SK-N-SH (cell line): ENCODE measurements around the gene NCAM1. TPM values are rescaled to one million over a fixed set of nuclear protein-coding genes. Genes with fewer than 3 reads are reported as not detected.

Experiments used
- CTCF ChIA-PET: fragments of 300-600, 350-600 bp; formaldehyde crosslinking; extraction: SDS; loops from one replicate; lab custom pipeline; 2021; lab: Yijun Ruan, JAX
- POLR2A ChIA-PET: fragments of 350-600 bp; sonication (Branson Sonifier 250); formaldehyde crosslinking; extraction: SDS; loops from one replicate; lab custom pipeline; 2020; ENCODE audit warnings: antibody characterized with exemption, inconsistent platforms; lab: Yijun Ruan, JAX
- DNase-seq: peaks from one replicate; pipeline ENCODE4 v3.0.0; 2012
- H2AFZ ChIP-seq: fragments of 200-600 bp; sonication (generic); 2 replicates; pipeline ENCODE4 v1.8.1; 2016; ENCODE audit warnings: antibody characterized with exemption, mild to moderate bottlenecking, low read depth
- H3F3A ChIP-seq: fragments of 200-600 bp; sonication (generic); replicated peaks from 2 replicates; pipeline ENCODE3; 2016; ENCODE audit warnings: antibody characterized with exemption, mild to moderate bottlenecking; ENCODE audit not compliant: insufficient read depth
- H3K27ac ChIP-seq, 2 experiments: fragments of 200-500 bp in 1 of 2; fragments of 200-600 bp in 1 of 2; sonication (Bioruptor generic) in 1 of 2; sonication (generic), shearing (Covaris generic) in 1 of 2; 2 replicates each; pipeline versions ENCODE4 v1.5.1 to v1.6.1; 2014 to 2016; ENCODE audit warnings: low read depth in 2 of 2, inconsistent platforms in 1 of 2, low read length in 1 of 2, mild to moderate bottlenecking in 1 of 2, mixed read lengths in 1 of 2
- H3K27me3 ChIP-seq: fragments of 200-600 bp; sonication (generic), shearing (Covaris generic); 2 replicates; pipeline ENCODE4 v1.6.1; 2016; ENCODE audit warnings: mixed run types; ENCODE audit not compliant: insufficient read depth
- H3K36me3 ChIP-seq, 2 experiments: fragments of 200-500 bp in 1 of 2; fragments of 200-600 bp in 1 of 2; sonication (Bioruptor generic) in 1 of 2; sonication (generic) in 1 of 2; replicated peaks in 1 of 2; 2 replicates each; pipeline versions ENCODE3 to v1.5.1; 2014 to 2016; ENCODE audit warnings: low read length in 1 of 2, mild to moderate bottlenecking in 1 of 2; ENCODE audit not compliant: insufficient read depth in 2 of 2, control insufficient read depth in 1 of 2
- H3K4me1 ChIP-seq, 2 experiments: fragments of 200-500 bp in 1 of 2; fragments of 200-600 bp in 1 of 2; sonication (Bioruptor generic) in 1 of 2; sonication (generic), shearing (Covaris generic) in 1 of 2; 2 replicates each; pipeline versions ENCODE4 v1.5.1 to v1.6.1; 2014 to 2016; ENCODE audit warnings: low read depth in 1 of 2, low read length in 1 of 2, mixed run types in 1 of 2; ENCODE audit not compliant: insufficient read depth in 2 of 2, control insufficient read depth in 1 of 2
- H3K4me2 ChIP-seq: fragments of 200-600 bp; sonication (generic), shearing (Covaris generic); 2 replicates; pipeline ENCODE4 v1.6.1; 2017; ENCODE audit warnings: mixed run types
- H3K4me3 ChIP-seq, 2 experiments: fragments of 200-500 bp in 1 of 2; fragments of 200-600 bp in 1 of 2; sonication (Bioruptor generic) in 1 of 2; sonication (generic), shearing (Covaris generic) in 1 of 2; 2 replicates each; pipeline versions ENCODE4 v1.5.1 to v1.8.1; 2014 to 2016; ENCODE audit warnings: low read depth in 2 of 2, inconsistent platforms in 1 of 2, low read length in 1 of 2, mild to moderate bottlenecking in 1 of 2, mixed read lengths in 1 of 2, moderate library complexity in 1 of 2
- H3K79me2 ChIP-seq: fragments of 200-600 bp; sonication (generic); 2 replicates; pipeline ENCODE4 v1.8.1; 2017; ENCODE audit warnings: mild to moderate bottlenecking; ENCODE audit not compliant: insufficient read depth
- H3K9ac ChIP-seq: fragments of 200-600 bp; sonication (generic); 2 replicates; pipeline ENCODE4 v1.6.1; 2017; ENCODE audit warnings: mixed run types
- H3K9me2 ChIP-seq: fragments of 200-600 bp; sonication (generic); 2 replicates; pipeline ENCODE4 v1.6.1; 2017; ENCODE audit warnings: mixed run types
- H3K9me3 ChIP-seq: fragments of 200-600 bp; sonication (generic); 2 replicates; pipeline ENCODE4 v1.6.1; 2017; ENCODE audit warnings: mixed run types, mild to moderate bottlenecking, moderate library complexity
- H4K20me1 ChIP-seq: fragments of 200-600 bp; sonication (generic); 2 replicates; pipeline ENCODE4 v1.6.1; 2017; ENCODE audit warnings: mild to moderate bottlenecking, mixed run types; ENCODE audit not compliant: insufficient read depth
- CHD2 ChIP-seq: fragments of 150-350 bp; IDR thresholded peaks from 2 replicates; pipeline ENCODE4 v1.6.1; 2018; ENCODE audit warnings: low read length; ENCODE audit not compliant: partially characterized antibody
- ELF1 ChIP-seq: IDR thresholded peaks from 2 replicates; pipeline ENCODE4 v1.4.0; 2012
- EP300 ChIP-seq, 2 experiments: IDR thresholded peaks; 2 replicates each; pipeline versions ENCODE4 v1.4.0 to v1.6.1; 2012; ENCODE audit warnings: borderline replicate concordance in 1 of 2, low read depth in 1 of 2, low read length in 1 of 2
- EZH2phosphoT487 ChIP-seq: fragments of 200-600 bp; sonication (generic); IDR thresholded peaks from 2 replicates; pipeline ENCODE4 v1.6.1; 2017; ENCODE audit warnings: low read depth, mixed run types, mild to moderate bottlenecking, antibody characterized with exemption, moderate library complexity, borderline replicate concordance
- FOXM1 ChIP-seq: IDR thresholded peaks from 2 replicates; pipeline ENCODE4 v1.4.0; 2012; ENCODE audit warnings: low read depth, mild to moderate bottlenecking
- GATA2 ChIP-seq: sonication (generic); formaldehyde crosslinking; IDR thresholded peaks from 2 replicates; pipeline ENCODE4 v1.5.0; 2020; ENCODE audit warnings: mild to moderate bottlenecking, missing genetic modification reagents
- JUND ChIP-seq: IDR thresholded peaks from 2 replicates; pipeline ENCODE4 v1.4.0; 2012
- MXI1 ChIP-seq: IDR thresholded peaks from 2 replicates; pipeline ENCODE4 v1.6.1; 2012; ENCODE audit warnings: mild to moderate bottlenecking, low read depth, low read length, improper control_type of control experiment
- NFIC ChIP-seq: IDR thresholded peaks from 2 replicates; pipeline ENCODE4 v1.4.0; 2012; ENCODE audit warnings: borderline replicate concordance
- RAD21 ChIP-seq: IDR thresholded peaks from 2 replicates; pipeline ENCODE4 v1.6.1; 2012; ENCODE audit warnings: mild to moderate bottlenecking, low read length
- RXRA ChIP-seq: IDR thresholded peaks from 2 replicates; pipeline ENCODE4 v1.4.0; 2012; ENCODE audit warnings: low read depth, mild to moderate bottlenecking, borderline replicate concordance
- SIN3A ChIP-seq: IDR thresholded peaks from 2 replicates; pipeline ENCODE4 v1.6.1; 2012; ENCODE audit warnings: low read depth, mild to moderate bottlenecking, low read length, moderate library complexity, borderline replicate concordance
- SMC3 ChIP-seq: IDR thresholded peaks from 2 replicates; pipeline ENCODE4 v1.6.1; 2012; ENCODE audit warnings: low read depth, low read length, improper control_type of control experiment
- TAF1 ChIP-seq: IDR thresholded peaks from 2 replicates; pipeline ENCODE4 v1.6.1; 2012; ENCODE audit warnings: low read depth, mild to moderate bottlenecking, low read length, moderate library complexity, borderline replicate concordance
- TCF12 ChIP-seq: IDR thresholded peaks from 2 replicates; pipeline ENCODE4 v1.4.0; 2012
- WGBS: methylation state at CpG from one replicate; pipeline ENCODE4 v1.1.6; 2017; ENCODE audit warnings: low lambda C conversion rate; 5-methylcytosine and 5-hydroxymethylcytosine counted together
- polyA plus RNA-seq, 3 experiments: library from polyadenylated mRNA; depleted of rRNA; stranded (reverse); fragments of >200 nt; gene quantifications; 2 replicates each; pipeline ENCODE4 v1.2.3, GENCODE V29; 2012
- TF ChIP-seq, protein P1 (sequence below): IDR thresholded peaks from 2 replicates; pipeline ENCODE4 v1.4.0; 2012; ENCODE audit warnings: low read depth
- TF ChIP-seq, protein P2 (sequence below): IDR thresholded peaks from 2 replicates; pipeline ENCODE4; 2012
- TF ChIP-seq, protein P3 (sequence below): fragments of 200-600 bp; sonication (generic); IDR thresholded peaks from 2 replicates; pipeline ENCODE4 v1.6.1; 2017; ENCODE audit warnings: antibody characterized with exemption, mild to moderate bottlenecking, moderate library complexity

Gene NCAM1
- polyA plus RNA-seq, 1 of the 3 experiments (the other 2 are of a cell fraction) = 19.4 TPM

GRCh38 chr11:113179181-113179704, 218.0 kb downstream of the NCAM1 start:
- no peak for DNase-seq
- Histone ChIP-seq H3K36me3 (no peaks in the 10 kb centered on the region), H3K9ac (no peak overlapping the region), H2AFZ (no peak overlapping the region), H3K4me2 (no peak overlapping the region), H3K27me3 (no peaks in the 10 kb centered on the region), H3K79me2 (no peaks in the 10 kb centered on the region), H4K20me1 (no peaks in the 10 kb centered on the region), H3F3A (no peaks in the 10 kb centered on the region), H3K4me1 (peaks cover 4 to 38% of the 10 kb centered on the region in 2 experiments; a peak in 2 of 4 replicates), H3K9me2 (no peaks in the 10 kb centered on the region), H3K27ac (peak overlapping the region in 1 of 2 experiments; percentile 71; a peak in 2 of 4 replicates), H3K9me3 (no peaks in the 10 kb centered on the region), H3K4me3 (no peak overlapping the region)
- ChIA-PET POLR2A (interaction anchor here (0.6 to 1.2 kb wide), 2 partner anchors 10 to 11 kb away, joined by 5 to 9 read pairs; no protein-coding TSS in a partner anchor), CTCF (interaction anchor here (1.0 to 1.7 kb wide), 5 partner anchors 13 to 110 kb away, joined by 3 to 5 read pairs (median 3); no protein-coding TSS in a partner anchor)
- 75% methylated on average over 2 of the region's 2 CpGs for WGBS
- 0 out of 2 replicates have a peak, but pooled peaks have one; percentile 25 for TF ChIP-seq GATA2 (CRISPR knock-in tag)
- no peak for TF ChIP-seq MXI1
- no peak for TF ChIP-seq NFIC
- TF ChIP-seq EP300 (IDR thresholded peaks at IDR 0.05; ENCODE audit: borderline replicate concordance in 1 of 2, low read depth in 1 of 2, low read length in 1 of 2) = no peak

DNA sequence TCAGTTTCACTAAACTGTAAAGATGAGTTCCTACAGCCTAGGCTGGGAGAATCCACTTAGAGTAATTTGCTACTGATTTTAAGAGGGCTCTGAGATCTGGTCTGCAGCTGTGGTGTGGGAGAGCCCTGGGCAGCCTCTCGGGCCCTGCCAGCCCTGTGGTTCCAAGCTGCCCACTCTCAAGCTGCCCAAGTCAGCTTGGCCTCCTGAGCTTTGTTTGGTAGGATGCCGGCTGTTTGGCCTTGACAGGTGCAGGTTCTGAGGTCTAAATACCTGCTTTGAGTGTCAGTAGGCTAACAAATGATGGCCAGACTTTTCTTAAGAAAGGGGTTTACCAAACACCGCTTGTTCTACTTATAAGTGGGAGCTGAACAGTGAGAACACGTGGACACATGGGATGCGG, 219.9 kb downstream of the NCAM1 start:
- CTCF ChIA-PET = interaction anchor here (1.5 to 2.1 kb wide), 3 partner anchors 11 to 593 kb away, joined by 4 to 8 read pairs (median 4); no protein-coding TSS in a partner anchor

More for the DNA sequence above, 219.9 kb downstream of the NCAM1 start:
- Histone ChIP-seq H3K9me3 (no peaks in the 10 kb centered on the region), H3K9ac (no peak overlapping the region), H3K36me3 (no peaks in the 10 kb centered on the region), H3K4me1 (peaks cover 4 to 32% of the 10 kb centered on the region in 2 experiments; a peak in 2 of 4 replicates), H3K4me3 (no peak overlapping the region), H4K20me1 (no peaks in the 10 kb centered on the region), H3K27me3 (no peaks in the 10 kb centered on the region), H3K27ac (no peak overlapping the region; a peak in 1 of 4 replicates), H3K79me2 (no peaks in the 10 kb centered on the region), H3K9me2 (no peaks in the 10 kb centered on the region), H2AFZ (no peak overlapping the region), H3F3A (no peaks in the 10 kb centered on the region), H3K4me2 (no peak overlapping the region)
- POLR2A ChIA-PET = no interaction called here
- TF ChIP-seq SMC3 = no peak
- TF ChIP-seq MXI1 = no peak
- TF ChIP-seq, protein P1, sequence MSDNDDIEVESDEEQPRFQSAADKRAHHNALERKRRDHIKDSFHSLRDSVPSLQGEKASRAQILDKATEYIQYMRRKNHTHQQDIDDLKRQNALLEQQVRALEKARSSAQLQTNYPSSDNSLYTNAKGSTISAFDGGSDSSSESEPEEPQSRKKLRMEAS = no peak
- TF ChIP-seq FOXM1 = no peak
- no peak for TF ChIP-seq SIN3A
- no peak for TF ChIP-seq RAD21
- TF ChIP-seq, protein P2, sequence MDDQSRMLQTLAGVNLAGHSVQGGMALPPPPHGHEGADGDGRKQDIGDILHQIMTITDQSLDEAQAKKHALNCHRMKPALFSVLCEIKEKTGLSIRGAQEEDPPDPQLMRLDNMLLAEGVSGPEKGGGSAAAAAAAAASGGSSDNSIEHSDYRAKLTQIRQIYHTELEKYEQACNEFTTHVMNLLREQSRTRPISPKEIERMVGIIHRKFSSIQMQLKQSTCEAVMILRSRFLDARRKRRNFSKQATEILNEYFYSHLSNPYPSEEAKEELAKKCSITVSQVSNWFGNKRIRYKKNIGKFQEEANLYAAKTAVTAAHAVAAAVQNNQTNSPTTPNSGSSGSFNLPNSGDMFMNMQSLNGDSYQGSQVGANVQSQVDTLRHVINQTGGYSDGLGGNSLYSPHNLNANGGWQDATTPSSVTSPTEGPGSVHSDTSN = no peak
- TF ChIP-seq, protein P3, sequence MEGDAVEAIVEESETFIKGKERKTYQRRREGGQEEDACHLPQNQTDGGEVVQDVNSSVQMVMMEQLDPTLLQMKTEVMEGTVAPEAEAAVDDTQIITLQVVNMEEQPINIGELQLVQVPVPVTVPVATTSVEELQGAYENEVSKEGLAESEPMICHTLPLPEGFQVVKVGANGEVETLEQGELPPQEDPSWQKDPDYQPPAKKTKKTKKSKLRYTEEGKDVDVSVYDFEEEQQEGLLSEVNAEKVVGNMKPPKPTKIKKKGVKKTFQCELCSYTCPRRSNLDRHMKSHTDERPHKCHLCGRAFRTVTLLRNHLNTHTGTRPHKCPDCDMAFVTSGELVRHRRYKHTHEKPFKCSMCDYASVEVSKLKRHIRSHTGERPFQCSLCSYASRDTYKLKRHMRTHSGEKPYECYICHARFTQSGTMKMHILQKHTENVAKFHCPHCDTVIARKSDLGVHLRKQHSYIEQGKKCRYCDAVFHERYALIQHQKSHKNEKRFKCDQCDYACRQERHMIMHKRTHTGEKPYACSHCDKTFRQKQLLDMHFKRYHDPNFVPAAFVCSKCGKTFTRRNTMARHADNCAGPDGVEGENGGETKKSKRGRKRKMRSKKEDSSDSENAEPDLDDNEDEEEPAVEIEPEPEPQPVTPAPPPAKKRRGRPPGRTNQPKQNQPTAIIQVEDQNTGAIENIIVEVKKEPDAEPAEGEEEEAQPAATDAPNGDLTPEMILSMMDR = no peak
- TF ChIP-seq CHD2 = no peak
- no peak for TF ChIP-seq TAF1
- TF ChIP-seq EZH2phosphoT487 = no peak
- no peak for TF ChIP-seq JUND
- no peak for TF ChIP-seq ELF1
- no peak for TF ChIP-seq RXRA
- TF ChIP-seq TCF12 = no peak
- no peak for DNase-seq
- WGBS = 96% methylated on average over 3 of the region's 5 CpGs
